Gastroesophageal sphincter (tissue), 4 donors: Measurements from ENCODE around the gene LRP1B. TPM values are rescaled to one million over a fixed set of nuclear protein-coding genes. Genes with fewer than 3 reads are reported as not detected.

Experiments
- ATAC-seq: fragments of 150-250 bp; one replicate; pipeline ENCODE4 v1.9.1; 2016; ENCODE audit warnings: mild to moderate bottlenecking, moderate library complexity
- H3K27ac ChIP-seq, 4 donors: fragments of 200-600 bp; sonication (generic) in 3 of 4; 1 replicate in 3 of 4; 2 replicates in 1 of 4; pipeline ENCODE4 v1.5.1; 2016 to 2019
- H3K27me3 ChIP-seq: fragments of 200-600 bp; sonication (generic); one replicate; pipeline ENCODE4 v1.5.1; 2019
- H3K36me3 ChIP-seq, 2 donors: fragments of 200-600 bp; sonication (generic); one replicate each; pipeline ENCODE4 v1.5.1; 2019; ENCODE audit warnings: control low read depth in 1 of 2
- H3K4me1 ChIP-seq, 3 donors: fragments of 200-600 bp; sonication (generic); 1 replicate in 2 of 3; 2 replicates in 1 of 3; pipeline ENCODE4 v1.5.1; 2016 to 2019; ENCODE audit warnings: control low read depth in 2 of 3
- H3K4me3 ChIP-seq, 2 donors: fragments of 200-600 bp; sonication (generic); one replicate each; pipeline ENCODE4 v1.5.1; 2019; ENCODE audit warnings: mild to moderate bottlenecking in 1 of 2, moderate library complexity in 1 of 2
- H3K9me3 ChIP-seq, 3 donors: fragments of 200-600 bp; sonication (generic); one replicate each; pipeline ENCODE4 v1.5.1; 2017 to 2019; ENCODE audit warnings: control low read depth in 2 of 3
- CTCF ChIP-seq, 4 experiments: fragments of 200-600 bp in 2 of 4; fragments of 450-650 bp in 2 of 4; sonication (generic) in 1 of 4; IDR thresholded peaks; one replicate each; pipeline ENCODE4 v1.5.1; 2017 to 2019; ENCODE audit warnings: antibody characterized with exemption in 4 of 4, mild to moderate bottlenecking in 2 of 4, moderate library complexity in 2 of 4
- EP300 ChIP-seq: sonication (generic); formaldehyde crosslinking; IDR thresholded peaks from one replicate; pipeline ENCODE4 v1.6.1; 2017; ENCODE audit warnings: antibody characterized with exemption, mild to moderate bottlenecking
- POLR2A ChIP-seq, 2 donors: fragments of 450-650 bp; IDR thresholded peaks; one replicate each; pipeline ENCODE4 v1.6.1; 2017; ENCODE audit warnings: antibody characterized with exemption in 2 of 2, mild to moderate bottlenecking in 2 of 2, moderate library complexity in 1 of 2
- POLR2AphosphoS5 ChIP-seq: sonication (generic); formaldehyde crosslinking; IDR thresholded peaks from one replicate; pipeline ENCODE4 v1.6.1; 2017; ENCODE audit warnings: antibody characterized with exemption
- WGBS, 2 donors: methylation state at CpG; one replicate each; pipeline ENCODE4 v1.1.5; 2018; ENCODE audit warnings: low coverage in 1 of 2; 5-methylcytosine and 5-hydroxymethylcytosine counted together
- total RNA-seq, 4 donors: library from RNA; depleted of rRNA; stranded (reverse); fragments of >200 nt; gene quantifications; one replicate each; pipeline ENCODE4 v1.1.0, GENCODE V29; 2016

LRP1B gene
- total RNA-seq, 4 donors from 2014 or later: 0.27 to 20.7 (median 3.2) TPM

DNA sequence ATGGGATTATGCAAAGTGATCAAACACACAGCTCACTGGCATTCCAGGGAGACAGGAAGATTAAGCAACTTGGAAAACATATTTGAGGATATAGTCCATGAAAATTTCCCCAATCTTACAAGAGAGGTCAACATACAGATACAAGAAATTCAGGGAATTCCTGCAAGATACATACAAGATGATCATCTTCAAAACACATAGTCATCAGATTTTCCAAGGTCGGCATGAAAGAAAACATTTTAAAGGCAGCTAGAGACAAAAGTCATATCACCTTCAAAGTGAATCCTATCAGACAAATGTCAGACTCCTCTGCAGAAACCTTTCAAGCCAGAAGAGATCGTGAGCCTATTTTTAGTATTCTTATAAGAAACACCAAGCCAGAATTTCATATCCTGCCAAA lies 1188.5 kb downstream of the LRP1B start:
- ATAC-seq: no peak
- Histone ChIP-seq H3K9me3 (no peaks in the 10 kb centered on the region), H3K27ac (no peak overlapping the region), H3K36me3 (no peaks in the 10 kb centered on the region), H3K4me3 (no peak overlapping the region), H3K4me1 (no peaks in the 10 kb centered on the region), H3K27me3 (no peaks in the 10 kb centered on the region)
- 57 to 77% methylated on average over 2 of the region's 2 CpGs for WGBS, 2 donors
- no peak for TF ChIP-seq POLR2AphosphoS5
- no peak for TF ChIP-seq POLR2A (IDR thresholded peaks at IDR 0.05)
- TF ChIP-seq EP300: no peak
- TF ChIP-seq CTCF (IDR thresholded peaks at IDR 0.05): no peak

GRCh38 chr2:140929849-140930248 lies 1201.0 kb downstream of the LRP1B start:
- no peak for ATAC-seq
- 61 to 67% methylated on average over 5 of the region's 5 CpGs for WGBS, 2 donors
- H3K27me3 ChIP-seq: no peaks in the 10 kb centered on the region
- no peaks in the 10 kb centered on the region for H3K9me3 ChIP-seq
- H3K27ac ChIP-seq: no peak overlapping the region
- TF ChIP-seq POLR2AphosphoS5 (no peak), EP300 (no peak), CTCF (IDR thresholded peaks at IDR 0.05) (no peak), POLR2A (IDR thresholded peaks at IDR 0.05) (no peak)
- no peak overlapping the region for H3K4me3 ChIP-seq
- H3K36me3 ChIP-seq: no peaks in the 10 kb centered on the region
- H3K4me1 ChIP-seq: no peaks in the 10 kb centered on the region

- no peaks in the 10 kb centered on the region for H3K4me1 ChIP-seq
Measured at GRCh38 chr2:140918426-140918825, 1212.4 kb downstream of the LRP1B start.

DNA sequence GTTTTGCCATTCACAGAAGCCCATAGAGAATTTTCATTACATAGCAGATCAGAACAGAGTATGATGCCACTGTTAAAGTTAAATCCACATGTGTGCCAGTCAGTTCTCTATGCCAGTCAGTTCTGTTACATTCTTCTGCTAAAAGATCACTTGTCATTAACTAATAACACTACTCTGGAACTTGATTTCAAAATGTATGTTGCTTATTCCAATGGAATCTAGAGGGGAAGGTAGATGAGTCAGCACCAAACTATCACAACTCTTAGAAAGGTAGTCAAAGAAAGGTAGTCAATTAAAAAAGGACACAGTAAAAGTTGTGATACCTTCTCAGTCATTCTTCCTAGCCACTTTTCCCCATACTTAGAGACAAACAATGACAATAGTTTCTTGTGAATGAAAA lies 1214.4 kb downstream of the LRP1B start:
- no peak for ATAC-seq
- TF ChIP-seq POLR2A (IDR thresholded peaks at IDR 0.05) (no peak), POLR2AphosphoS5 (no peak), EP300 (no peak), CTCF (IDR thresholded peaks at IDR 0.05) (no peak)
- H3K4me3 ChIP-seq: no peak overlapping the region
- H3K27me3 ChIP-seq: no peaks in the 10 kb centered on the region
- no peaks in the 10 kb centered on the region for H3K4me1 ChIP-seq
- no peaks in the 10 kb centered on the region for H3K36me3 ChIP-seq
- no peak overlapping the region for H3K27ac ChIP-seq
- H3K9me3 ChIP-seq: no peaks in the 10 kb centered on the region

More at GRCh38 chr2:140918426-140918825, 1212.4 kb downstream of the LRP1B start:
- WGBS, 2 donors: 81 to 94% methylated on average over 3 of the region's 3 CpGs
- Histone ChIP-seq H3K4me3 (no peak overlapping the region), H3K27me3 (no peaks in the 10 kb centered on the region), H3K36me3 (no peaks in the 10 kb centered on the region), H3K9me3 (no peaks in the 10 kb centered on the region), H3K27ac (no peak overlapping the region)
- no peak for TF ChIP-seq POLR2AphosphoS5
- TF ChIP-seq EP300: no peak
- TF ChIP-seq POLR2A (IDR thresholded peaks at IDR 0.05): no peak
- no peak for TF ChIP-seq CTCF (IDR thresholded peaks at IDR 0.05)
- no peak for ATAC-seq

GRCh38 chr2:140910683-140911082 lies 1220.1 kb downstream of the LRP1B start:
- no peak overlapping the region for H3K27ac ChIP-seq
- no peaks in the 10 kb centered on the region for H3K9me3 ChIP-seq
- no peaks in the 10 kb centered on the region for H3K4me1 ChIP-seq
- no peaks in the 10 kb centered on the region for H3K27me3 ChIP-seq
- TF ChIP-seq EP300 (no peak), POLR2AphosphoS5 (no peak), POLR2A (IDR thresholded peaks at IDR 0.05) (no peak), CTCF (IDR thresholded peaks at IDR 0.05) (no peak)
- no peak for ATAC-seq
- H3K36me3 ChIP-seq: no peaks in the 10 kb centered on the region
- H3K4me3 ChIP-seq: no peak overlapping the region
